ENCODE results near the gene ABHD17C.

The ABHD17C gene

DNA sequence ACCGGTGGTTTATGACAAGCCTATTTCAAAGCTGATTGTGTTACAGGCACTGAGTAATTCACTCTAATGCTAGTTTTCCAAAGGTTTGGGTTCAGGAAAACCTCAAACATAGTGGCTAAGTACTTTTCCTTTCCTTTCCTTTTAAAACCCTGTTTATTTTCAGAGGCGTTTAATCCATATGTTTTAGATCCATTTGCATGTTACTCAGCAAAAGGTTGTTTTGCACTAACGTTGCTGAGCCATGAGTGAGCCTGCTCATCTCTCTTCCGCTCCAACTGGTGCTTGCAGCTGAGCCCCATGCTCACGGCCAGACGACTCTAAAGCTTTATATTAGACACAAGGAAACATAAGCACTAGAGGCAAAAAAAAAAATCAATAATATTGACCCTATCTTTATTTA, 93.4 kb downstream of the ABHD17C start:
- no peak for DNase-seq (ENCODE audit: low read depth)

DNA sequence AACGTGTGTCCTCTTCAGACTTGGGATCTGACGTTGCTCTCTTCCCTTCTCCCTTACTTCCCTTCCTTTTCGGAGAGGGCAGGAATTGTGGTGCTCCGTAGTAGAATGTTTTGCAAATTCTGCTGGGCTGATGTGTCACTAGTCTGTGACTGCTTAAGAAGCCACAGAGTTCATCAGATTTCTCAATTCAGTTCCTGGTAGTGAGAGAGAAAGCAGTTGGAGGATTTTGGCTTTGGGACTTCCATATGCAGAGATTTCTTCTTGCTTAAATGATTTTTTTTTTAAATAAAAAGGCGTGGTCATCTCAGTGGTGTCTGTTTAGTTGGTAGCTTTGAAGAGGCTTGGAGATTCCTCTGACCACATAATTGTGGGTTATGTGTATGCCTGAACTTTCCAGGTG, 94.2 kb downstream of the ABHD17C start:
- no peak for DNase-seq (ENCODE audit: low read depth)

- DNase-seq (ENCODE audit: low read depth) = no peak
These were observed 94.7 kb downstream of the ABHD17C start for GRCh38 chr15:80789796-80790195.

- no peak for DNase-seq (ENCODE audit: low read depth)
These were observed 95.1 kb downstream of the ABHD17C start for GRCh38 chr15:80790236-80790635.

- DNase-seq (ENCODE audit: low read depth) = no peak
These were observed 95.9 kb downstream of the ABHD17C start for GRCh38 chr15:80791004-80791403.

DNA sequence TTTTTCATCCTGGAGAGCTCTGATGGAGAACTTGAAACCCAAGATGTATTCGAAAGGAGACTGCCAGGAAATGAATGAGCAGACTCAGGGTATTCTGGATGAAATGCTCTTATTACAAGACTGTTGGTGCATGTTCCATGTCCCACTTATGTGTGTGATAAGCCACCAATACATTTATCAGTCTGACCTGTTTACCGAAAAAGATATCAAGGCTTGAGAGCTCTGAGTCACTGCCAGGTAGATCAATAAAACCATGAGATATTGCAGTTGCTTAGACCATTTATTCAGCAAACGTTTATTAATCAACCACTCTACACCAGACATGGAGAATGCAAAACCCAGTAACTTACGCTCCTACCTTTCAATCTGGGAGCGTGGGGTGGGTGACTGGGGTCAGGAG, 101.3 kb downstream of the ABHD17C start:
- DNase-seq (ENCODE audit: low read depth) = no peak

- no peak for DNase-seq (ENCODE audit: low read depth)
These were observed 103.8 kb downstream of the ABHD17C start for GRCh38 chr15:80798911-80799310.

- no peak for DNase-seq (ENCODE audit: low read depth)
These were observed 105.0 kb downstream of the ABHD17C start for GRCh38 chr15:80800067-80800466.

DNA sequence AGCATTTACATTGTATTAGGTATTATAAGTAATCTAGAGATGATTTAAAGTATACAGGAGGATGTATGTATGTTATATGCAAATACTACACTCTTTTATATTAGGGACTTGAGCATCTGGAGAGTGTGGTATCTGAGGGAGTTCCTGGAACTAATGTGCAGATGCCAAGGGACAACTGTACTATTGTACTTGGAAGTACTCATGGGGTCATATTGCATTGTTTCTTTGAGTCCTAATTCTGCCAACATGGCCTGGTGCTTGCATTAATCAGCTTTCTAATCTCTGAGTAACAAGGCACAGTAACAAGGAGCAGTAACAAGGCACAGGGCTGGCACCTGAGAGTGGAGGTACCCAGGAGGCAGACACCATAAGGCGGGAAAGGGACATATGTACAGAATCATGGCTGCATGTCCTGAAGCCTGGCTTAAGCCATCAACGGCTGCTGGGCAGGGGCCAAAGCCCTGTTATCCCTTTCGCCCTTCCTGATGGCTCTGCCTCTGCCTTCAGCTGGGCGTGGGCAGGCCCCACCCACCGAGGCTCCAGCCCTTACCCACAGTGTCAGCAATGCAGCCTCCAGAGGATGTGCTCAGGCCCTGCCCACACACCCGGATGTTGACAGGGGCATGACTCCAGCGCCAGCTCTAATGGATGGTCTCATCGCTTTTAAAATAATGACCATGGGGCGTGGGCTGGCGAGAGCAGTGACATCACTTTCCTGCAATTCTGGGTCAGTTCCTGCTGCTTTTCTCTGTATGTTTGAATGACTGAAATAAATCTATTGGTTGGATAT, 107.0 kb downstream of the ABHD17C start:
- no peak for DNase-seq (ENCODE audit: low read depth)

DNA sequence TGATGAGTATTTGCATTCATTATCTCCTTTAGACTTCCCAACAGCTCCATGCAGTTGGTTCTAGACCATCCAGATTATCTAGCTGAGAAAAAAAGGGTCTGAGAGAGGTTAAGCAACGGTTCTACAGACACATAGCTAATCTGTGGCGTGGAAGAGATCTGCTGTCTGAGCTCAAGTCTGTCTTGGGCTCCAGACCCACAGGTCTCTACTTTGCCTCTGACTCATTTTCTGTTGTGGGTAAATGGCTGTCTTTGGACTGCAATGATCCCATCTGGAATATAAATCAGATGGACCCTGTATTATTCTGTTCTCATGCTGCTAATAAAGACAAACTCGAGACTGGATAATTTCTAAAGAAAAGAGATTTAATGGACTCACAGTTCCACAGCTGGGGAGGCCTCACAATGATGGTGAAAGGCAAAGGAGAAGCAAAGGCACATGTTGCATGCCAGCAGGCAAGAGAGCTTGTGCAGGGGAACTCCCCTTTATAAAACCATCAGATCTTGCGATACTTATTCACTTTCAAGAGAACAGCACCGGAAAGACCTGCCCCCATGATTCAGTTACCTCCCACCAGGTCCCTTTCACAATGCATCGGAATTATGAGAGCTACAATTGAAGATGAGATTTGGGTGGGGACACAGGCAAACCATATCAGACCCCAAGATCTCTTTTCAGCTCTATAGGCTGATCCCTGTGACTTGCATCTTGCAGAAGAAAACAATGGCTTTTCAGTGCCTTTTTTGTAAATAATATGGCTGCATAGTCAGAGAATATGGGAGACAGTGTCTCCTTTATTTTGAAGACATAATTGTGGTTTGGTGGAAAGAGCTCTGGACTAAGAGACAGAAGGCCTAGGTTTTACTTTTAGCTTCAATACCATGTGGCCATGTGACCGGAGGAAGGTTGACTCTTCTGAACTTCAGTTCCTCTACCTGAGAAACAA, 108.7 kb downstream of the ABHD17C start:
- peak; percentile 15 for DNase-seq (ENCODE audit: low read depth)

DNA sequence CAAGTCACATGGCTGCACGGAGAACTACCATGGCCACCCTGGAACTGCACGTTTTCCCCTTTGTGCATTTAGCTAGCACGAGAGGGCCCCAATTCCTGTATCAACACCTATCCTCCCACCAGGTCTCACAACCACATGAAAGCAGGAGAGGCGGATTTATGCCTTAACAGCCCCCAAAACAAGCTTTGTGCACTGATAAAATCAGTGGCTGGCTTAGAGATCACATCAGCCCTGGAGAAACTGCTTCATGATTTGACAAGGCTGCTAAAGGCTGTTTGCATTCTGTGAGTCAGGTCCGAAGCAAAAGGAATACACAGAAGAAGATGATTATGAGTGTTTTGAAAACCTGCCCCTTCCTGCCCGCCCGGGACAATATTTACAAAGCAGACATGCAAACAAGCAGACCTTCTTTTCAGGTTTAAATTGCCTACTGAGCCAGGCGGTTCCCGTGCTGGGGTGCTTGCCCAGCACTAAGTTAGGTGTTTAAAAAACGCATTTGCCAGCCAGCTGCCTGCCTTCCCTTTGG, 109.9 kb downstream of the ABHD17C start:
- DNase-seq (ENCODE audit: low read depth) = no peak

Data from stimulated activated CD4-positive, alpha-beta T cell treated with anti-CD3 and anti-CD28 coated beads, Interleukin-2, amount 100 ng/mL, for 4 hours (primary cell).